Right cardiac atrium (tissue), 5 donors: ENCODE data around the gene MAD1L1. TPM values are rescaled to one million over a fixed set of nuclear protein-coding genes. Genes with fewer than 3 reads are reported as not detected.
A peak's percentile ranks its signal among the peaks of the same experiment; 100 is the strongest.
"Not testable (repeated sequence)": the region's sequence is repeated elsewhere in the genome, so short reads cannot be mapped to it uniquely, and the experiment has no call there.

Experiments
- ATAC-seq, 2 donors: fragments of 200-7000 bp; cut with Tn5 transposase; one replicate each; pipeline versions ENCODE4 v1.8.0 to v1.9.1; 2020; ENCODE audit warnings: moderate library complexity in 2 of 2, mild to moderate bottlenecking in 1 of 2
- DNase-seq, 3 donors: peaks; one replicate each; pipeline ENCODE4 v3.0.0-alpha.2; 2020
- H3K27ac ChIP-seq: one replicate; pipeline ENCODE4 v1.5.1; 2013; ENCODE audit warnings: mild to moderate bottlenecking, low read length, control low read depth, moderate library complexity
- H3K27me3 ChIP-seq: one replicate; pipeline ENCODE4 v1.6.1; 2013; ENCODE audit not compliant: control insufficient read depth, insufficient read depth
- H3K4me1 ChIP-seq: one replicate; pipeline ENCODE4 v1.6.1; 2013; ENCODE audit warnings: low read length; ENCODE audit not compliant: control insufficient read depth, insufficient read depth
- H3K4me3 ChIP-seq: one replicate; pipeline ENCODE4 v1.5.1; 2013; ENCODE audit warnings: low read length, control low read depth
- H3K9me3 ChIP-seq: one replicate; pipeline ENCODE4 v1.6.1; 2013; ENCODE audit warnings: low read length; ENCODE audit not compliant: control insufficient read depth
- WGBS: extraction: QIAGEN DNeasy Blood & Tissue Kit; methylation state at CpG from one replicate; pipeline ENCODE4 v1.1.7; 2013; 5-methylcytosine and 5-hydroxymethylcytosine counted together
- intact Hi-C, 4 donors: fragments of 100-400 bp; cut with DNase I; formaldehyde crosslinking; loops; one replicate each; pipeline versions ENCODE4 v1.11.0 to v1.14.0; 2022 to 2023
- polyA plus RNA-seq: library from polyadenylated mRNA; stranded (reverse); fragments of 200-250 nt; gene quantifications from one replicate; pipeline ENCODE4 v1.2.3, GENCODE V29; 2013
- total RNA-seq, 4 donors: library from RNA; stranded (reverse); fragmentation: NEBNext Ultra II Directional; extraction: Animal tissue kit (Norgen Biotek cat#: 25700); gene quantifications; one replicate each; pipeline ENCODE4 v1.2.1, GENCODE V29; 2021
- donor health status: healthy with polysubstance abuse.
- donor health status: DM: no; HTN: yes; CAD: no.
- donor health status: DM: no; HTN: no; CAD: no.
- donor health status: DM: no; HTN: yes; CAD: no; lungs with severe emphysema.
- donor health status: DM: yes; HTN: yes; CAD: no.

Gene MAD1L1
- total and polyA plus RNA-seq, 5 donors: 15.3 to 41.0 (median 33.7) TPM

DNA sequence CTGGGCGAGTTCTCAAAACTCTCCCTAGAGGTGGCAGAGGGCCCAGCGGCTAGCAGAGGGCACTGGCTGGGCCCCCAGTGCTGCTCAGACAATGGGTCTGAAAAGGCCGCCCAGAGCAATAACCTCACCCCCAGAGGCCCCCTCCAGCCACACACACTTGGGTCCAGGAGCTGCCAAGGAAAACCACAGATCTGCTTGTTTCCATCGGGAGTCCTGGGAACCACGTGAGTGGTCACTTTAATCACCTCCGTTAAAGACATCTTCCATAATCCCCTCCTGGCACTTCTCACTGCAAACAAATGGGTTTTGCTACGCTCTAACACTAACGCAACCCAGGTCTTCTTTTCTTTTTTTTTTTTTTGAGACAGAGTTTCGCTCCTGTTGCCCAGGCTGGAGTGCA, 39.3 kb upstream of the MAD1L1 start:
- H3K27ac ChIP-seq: no peak overlapping the region
- no peaks in the 10 kb centered on the region for H3K27me3 ChIP-seq
- H3K4me3 ChIP-seq: no peak overlapping the region
- ATAC-seq (no peak), DNase-seq (no peak)
- intact Hi-C loops: no loop called here
- H3K9me3 ChIP-seq: no peaks in the 10 kb centered on the region
- H3K4me1 ChIP-seq: no peaks in the 10 kb centered on the region
- WGBS: 78% methylated on average over 9 of the region's 9 CpGs

DNA sequence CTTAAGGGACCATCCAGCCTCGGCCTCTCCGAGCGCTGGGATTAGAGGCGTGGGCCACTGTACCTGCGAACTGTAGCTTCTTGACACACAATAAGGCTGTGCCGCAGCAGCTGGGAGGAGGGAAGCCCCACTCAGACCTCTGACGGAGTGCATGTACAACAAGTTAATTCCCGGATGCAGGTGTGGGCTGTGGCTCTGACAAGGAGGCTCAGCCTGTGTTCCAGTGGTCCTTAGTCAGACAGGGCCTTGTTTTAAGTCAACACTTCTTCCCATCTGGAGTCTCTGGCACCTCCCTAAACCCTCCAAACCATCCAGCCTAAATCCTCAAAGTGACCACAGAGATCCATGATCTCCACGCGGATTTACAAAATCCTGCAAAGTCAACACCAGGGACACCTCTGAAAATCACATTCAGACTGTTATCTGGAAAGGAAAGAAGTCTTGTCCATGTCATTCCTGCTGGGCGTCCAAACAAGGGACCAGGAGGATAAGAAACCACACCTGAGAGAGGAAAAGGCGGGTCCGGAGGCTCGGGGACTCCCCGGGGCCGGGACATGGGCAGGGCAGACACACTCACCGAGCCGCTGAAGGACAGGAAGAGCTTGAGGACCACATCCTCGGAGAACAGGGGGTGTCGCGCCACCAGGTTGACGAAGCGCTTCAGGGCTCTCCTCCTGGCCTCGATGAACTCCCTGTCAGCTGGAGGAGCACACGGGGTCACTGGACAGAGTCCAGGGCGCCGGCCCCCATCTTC, 38.7 kb upstream of the MAD1L1 start:
- Histone ChIP-seq H3K27ac (no peak overlapping the region), H3K27me3 (no peaks in the 10 kb centered on the region), H3K4me3 (no peak overlapping the region), H3K9me3 (no peaks in the 10 kb centered on the region), H3K4me1 (no peaks in the 10 kb centered on the region)
- DNase-seq (peak in 2 of 3 donors; percentile 29 to 46), ATAC-seq (no peak)
- intact Hi-C loops: no loop called here
- 72% methylated on average over 27 of the region's 27 CpGs for WGBS

DNA sequence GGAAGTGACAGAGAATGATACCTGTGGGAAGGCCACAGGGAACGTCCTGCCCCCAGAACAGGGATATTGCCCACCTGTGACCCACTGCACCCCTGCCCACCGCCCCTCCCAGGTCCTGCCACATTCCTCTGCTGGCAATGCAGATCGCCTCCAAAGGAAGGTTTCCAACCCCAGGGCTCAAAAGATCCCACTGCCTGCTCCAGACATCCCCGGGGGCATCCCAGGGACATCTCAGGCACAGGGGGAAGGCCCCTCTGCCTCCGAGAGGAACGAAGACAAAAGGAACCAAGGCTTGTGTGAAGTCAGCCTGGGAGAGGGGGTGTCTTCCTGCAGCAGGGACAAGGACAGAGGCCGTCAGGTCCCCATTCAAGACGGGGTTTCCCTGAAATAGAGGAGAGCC, 37.8 kb upstream of the MAD1L1 start:
- intact Hi-C loops: no loop called here
- WGBS: 81% methylated on average over 8 of the region's 8 CpGs
- H3K4me1 ChIP-seq: no peaks in the 10 kb centered on the region
- no peaks in the 10 kb centered on the region for H3K27me3 ChIP-seq
- ATAC-seq (no peak), DNase-seq (peak in 1 of 3 donors; percentile 32)
- no peaks in the 10 kb centered on the region for H3K9me3 ChIP-seq
- H3K4me3 ChIP-seq: no peak overlapping the region
- no peak overlapping the region for H3K27ac ChIP-seq

DNA sequence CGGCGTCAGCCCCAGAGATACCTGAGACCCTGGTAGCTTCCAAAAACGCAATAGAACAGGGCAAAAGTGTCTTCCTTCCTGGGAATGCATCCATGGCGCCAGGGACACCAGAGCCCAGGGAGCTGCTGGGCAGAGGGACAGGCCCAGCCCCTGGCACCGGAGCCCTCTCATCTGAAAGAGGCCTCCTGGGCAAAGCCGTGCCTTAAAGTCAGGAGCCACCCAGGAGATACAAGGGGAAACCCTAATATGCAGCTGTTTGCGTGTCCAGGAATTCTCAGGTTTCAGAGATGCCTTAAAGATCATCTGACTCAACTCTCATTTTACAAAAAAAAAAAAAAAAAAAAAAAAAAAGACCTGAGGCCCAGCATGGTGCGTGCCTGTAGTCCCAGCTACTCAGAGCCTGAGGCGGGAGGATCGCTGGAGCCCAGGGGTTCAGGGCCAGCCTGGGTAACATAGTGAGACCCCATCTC, 37.3 kb upstream of the MAD1L1 start:
- no peak for ATAC-seq

DNA sequence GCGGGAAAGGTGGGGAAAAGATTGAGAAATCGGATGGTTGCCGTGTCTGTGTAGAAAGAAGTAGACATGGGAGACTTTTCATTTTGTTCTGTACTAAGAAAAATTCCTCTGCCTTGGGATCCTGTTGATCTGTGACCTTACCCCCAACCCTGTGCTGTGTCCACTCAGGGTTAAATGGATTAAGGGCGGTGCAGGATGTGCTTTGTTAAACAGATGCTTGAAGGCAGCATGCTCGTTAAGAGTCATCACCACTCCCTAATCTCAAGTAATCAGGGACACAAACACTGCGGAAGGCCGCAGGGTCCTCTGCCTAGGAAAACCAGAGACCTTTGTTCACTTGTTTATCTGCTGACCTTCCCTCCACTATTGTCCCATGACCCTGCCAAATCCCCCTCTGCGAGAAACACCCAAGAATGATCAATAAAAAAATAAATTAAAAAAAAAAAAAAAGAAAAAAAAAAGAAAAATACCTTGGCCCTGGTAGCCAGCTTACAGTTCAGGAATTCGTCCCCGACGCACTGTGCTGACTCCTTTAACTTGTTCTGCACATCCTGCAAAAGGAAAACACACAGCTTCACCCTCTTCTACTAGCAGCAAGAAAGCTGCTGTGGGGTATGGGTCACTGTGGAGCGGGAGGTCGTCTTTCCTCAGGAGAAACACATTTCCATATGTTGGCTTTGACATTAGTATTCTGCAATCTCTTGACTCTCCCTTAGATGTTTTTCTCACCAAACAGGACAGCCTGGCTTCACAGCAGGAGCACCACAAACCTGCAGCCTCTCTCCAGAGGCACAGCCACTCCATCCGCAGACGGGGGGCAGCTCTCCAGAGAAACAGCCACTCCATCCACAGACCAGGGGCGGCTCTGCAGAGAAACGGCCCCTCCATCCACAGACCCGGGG, 36.6 kb upstream of the MAD1L1 start:
- 58% methylated on average over 12 of the region's 18 CpGs for WGBS
- H3K4me1 ChIP-seq, H3K9me3 ChIP-seq, intact Hi-C loops, H3K27me3 ChIP-seq, H3K4me3 ChIP-seq, H3K27ac ChIP-seq: not testable (repeated sequence)
- DNase-seq (peak in 1 of 3 donors; percentile 13), ATAC-seq (peak in 1 of 2 donors; percentile 65)

More for the DNA sequence above, 37.3 kb upstream of the MAD1L1 start:
- no peak for DNase-seq
- Histone ChIP-seq H3K9me3 (no peaks in the 10 kb centered on the region), H3K27me3 (no peaks in the 10 kb centered on the region), H3K4me3 (no peak overlapping the region), H3K4me1 (no peaks in the 10 kb centered on the region), H3K27ac (no peak overlapping the region)
- WGBS: 87% methylated on average over 10 of the region's 10 CpGs
- intact Hi-C loops: no loop called here

DNA sequence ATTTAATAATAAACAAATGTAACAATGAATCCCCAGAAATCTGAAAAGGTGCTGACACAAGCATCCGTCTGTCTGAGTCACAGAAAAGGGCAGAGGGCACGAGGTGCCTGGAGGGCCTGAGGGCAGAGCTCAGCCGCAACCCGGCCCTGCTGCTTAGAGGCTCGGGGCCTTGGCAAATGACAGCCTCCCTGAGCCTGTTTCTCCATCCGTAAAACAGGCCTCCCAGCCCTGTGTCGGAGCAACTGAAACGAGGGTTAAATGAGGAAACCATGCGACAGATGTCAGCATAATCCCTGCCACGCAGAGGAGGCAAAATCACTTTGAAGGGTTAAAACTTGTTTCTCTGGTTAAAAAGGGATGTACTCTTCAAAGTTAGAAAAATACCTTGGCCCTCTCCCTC, 34.2 kb upstream of the MAD1L1 start:
- peak in 1 of 3 donors; percentile 25 for DNase-seq
- no peak overlapping the region for H3K27ac ChIP-seq
- no peaks in the 10 kb centered on the region for H3K4me1 ChIP-seq
- H3K4me3 ChIP-seq: no peak overlapping the region
- H3K27me3 ChIP-seq: no peaks in the 10 kb centered on the region
- no peaks in the 10 kb centered on the region for H3K9me3 ChIP-seq
- 79% methylated on average over 10 of the region's 10 CpGs for WGBS
- ATAC-seq: no peak
- intact Hi-C loops: no loop called here

DNA sequence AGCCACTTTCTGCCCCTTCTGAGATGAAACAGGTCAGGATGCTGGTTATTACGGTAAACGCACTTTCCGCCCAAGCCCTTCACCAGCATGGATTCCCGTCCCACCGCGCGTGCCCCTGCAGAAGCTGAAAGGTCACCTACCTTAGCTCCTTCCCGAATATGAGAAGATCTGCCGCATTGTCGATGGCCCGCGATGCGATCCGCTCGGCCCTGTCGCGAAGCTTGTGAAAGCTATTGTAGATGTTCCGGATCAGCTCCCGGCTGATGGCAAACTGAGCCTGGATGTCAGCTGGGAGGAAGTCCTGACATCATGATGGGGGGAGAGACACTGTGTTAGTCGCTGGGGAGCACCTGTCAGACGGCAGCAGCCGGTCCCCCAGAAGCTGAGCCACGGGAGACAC, 31.4 kb upstream of the MAD1L1 start:
- no peak overlapping the region for H3K4me3 ChIP-seq
- 95% methylated on average over 23 of the region's 23 CpGs for WGBS
- DNase-seq (no peak), ATAC-seq (no peak)
- H3K4me1 ChIP-seq: no peaks in the 10 kb centered on the region
- H3K27ac ChIP-seq: no peak overlapping the region
- H3K27me3 ChIP-seq: no peaks in the 10 kb centered on the region
- H3K9me3 ChIP-seq: no peaks in the 10 kb centered on the region
- intact Hi-C loops: no loop called here

DNA sequence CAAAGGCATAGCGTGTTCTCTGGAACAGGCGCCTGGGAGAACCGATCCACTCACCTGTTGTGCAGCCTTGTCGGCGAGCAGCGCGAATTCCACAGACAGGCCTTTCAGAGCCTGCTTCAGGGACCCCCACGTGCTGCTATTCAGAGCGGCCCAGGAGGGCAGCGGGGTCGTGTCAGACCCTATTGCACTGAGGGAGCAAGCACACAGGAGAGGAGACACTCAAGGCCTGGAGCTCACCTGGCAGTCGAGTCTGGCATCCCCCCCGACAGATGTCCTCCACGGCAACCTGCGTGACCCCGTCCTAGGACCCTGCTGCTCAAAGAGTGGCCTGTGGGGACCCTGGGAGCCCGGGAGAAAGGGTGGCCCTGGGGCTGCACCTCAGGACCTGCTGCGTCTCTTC, 30.4 kb upstream of the MAD1L1 start:
- Histone ChIP-seq H3K4me1 (no peaks in the 10 kb centered on the region), H3K9me3 (no peaks in the 10 kb centered on the region), H3K27me3 (no peaks in the 10 kb centered on the region), H3K4me3 (no peak overlapping the region), H3K27ac (no peak overlapping the region)
- WGBS: 90% methylated on average over 18 of the region's 18 CpGs
- DNase-seq: no peak
- no peak for ATAC-seq
- intact Hi-C loops: no loop called here

DNA sequence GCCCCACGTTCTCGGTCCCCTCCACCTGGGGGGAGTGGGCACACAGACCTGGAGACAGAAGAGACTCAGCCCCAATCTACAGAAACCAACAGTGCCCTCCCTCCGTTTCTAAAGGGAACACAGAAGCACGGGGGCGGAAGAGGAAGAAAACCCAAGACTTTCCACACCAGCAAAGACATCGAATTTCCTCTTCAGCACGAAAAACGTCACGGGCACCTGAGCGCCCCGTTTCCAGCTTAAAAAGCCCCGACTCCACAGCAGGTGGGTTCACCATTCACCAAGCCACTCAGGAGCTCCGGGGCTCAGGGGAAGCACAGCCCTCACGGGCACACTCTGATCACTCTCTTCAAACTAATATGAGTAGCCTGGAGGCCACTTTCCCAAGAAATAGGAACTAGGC, 28.9 kb upstream of the MAD1L1 start:
- 86% methylated on average over 14 of the region's 14 CpGs for WGBS
- H3K4me1 ChIP-seq: no peaks in the 10 kb centered on the region
- H3K4me3 ChIP-seq: no peak overlapping the region
- H3K9me3 ChIP-seq: no peaks in the 10 kb centered on the region
- H3K27me3 ChIP-seq: no peaks in the 10 kb centered on the region
- intact Hi-C loops: no loop called here
- DNase-seq: no peak
- H3K27ac ChIP-seq: no peak overlapping the region
- ATAC-seq: no peak

DNA sequence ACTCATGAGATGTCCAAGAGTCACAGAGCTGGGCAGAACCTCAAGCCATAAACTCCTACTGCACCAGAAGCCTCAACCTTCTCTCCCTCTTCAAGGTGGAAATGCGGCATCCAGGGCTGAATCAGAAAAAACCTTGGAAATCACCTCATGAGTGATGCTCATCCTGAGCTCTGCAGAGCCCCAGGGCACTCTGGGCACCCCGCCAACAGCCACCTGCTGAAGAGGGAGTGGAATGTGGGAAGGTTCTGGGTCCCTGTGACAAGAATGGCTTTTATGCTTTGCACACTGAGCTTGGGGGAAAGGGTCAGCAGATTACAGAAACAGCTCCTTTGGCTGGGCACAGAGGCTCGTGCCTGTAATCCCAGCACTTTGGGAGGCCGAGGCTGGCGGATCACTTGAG, 28.1 kb upstream of the MAD1L1 start:
- intact Hi-C loops: no loop called here
- Histone ChIP-seq H3K4me1 (no peaks in the 10 kb centered on the region), H3K27ac (no peak overlapping the region), H3K9me3 (no peaks in the 10 kb centered on the region), H3K4me3 (no peak overlapping the region), H3K27me3 (no peaks in the 10 kb centered on the region)
- DNase-seq (no peak), ATAC-seq (no peak)
- WGBS: 80% methylated on average over 5 of the region's 5 CpGs

DNA sequence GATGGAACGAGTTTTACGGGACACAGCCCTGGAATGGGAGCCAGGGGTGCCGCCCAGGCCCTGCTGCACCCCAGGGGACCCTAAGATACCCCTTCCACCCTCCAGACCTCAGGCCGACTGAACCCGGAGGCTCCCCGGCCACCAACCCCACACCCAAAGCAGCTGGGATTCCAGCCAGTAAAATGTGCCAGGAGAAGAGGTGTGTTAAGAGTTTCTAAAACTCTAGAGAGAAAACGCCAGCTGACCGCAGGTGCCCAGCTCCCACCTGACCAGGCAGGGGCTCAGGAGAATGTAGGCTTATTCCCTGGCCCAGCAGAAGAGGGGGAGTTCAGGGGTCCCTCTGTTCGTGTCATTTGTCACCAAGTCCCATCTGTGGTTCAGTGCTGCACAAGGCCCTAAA, 26.7 kb upstream of the MAD1L1 start:
- ATAC-seq: no peak
- Histone ChIP-seq H3K4me3 (no peak overlapping the region), H3K27me3 (no peaks in the 10 kb centered on the region), H3K4me1 (no peaks in the 10 kb centered on the region), H3K27ac (no peak overlapping the region), H3K9me3 (no peaks in the 10 kb centered on the region)
- intact Hi-C loops: loop anchor here in 1 of 4 donors (10.0 kb wide), 1 partner anchor 75 kb away; no protein-coding TSS in a partner anchor
- 85% methylated on average over 9 of the region's 9 CpGs for WGBS
- no peak for DNase-seq
